ENCODE data around the gene PHYKPL.

DNA sequence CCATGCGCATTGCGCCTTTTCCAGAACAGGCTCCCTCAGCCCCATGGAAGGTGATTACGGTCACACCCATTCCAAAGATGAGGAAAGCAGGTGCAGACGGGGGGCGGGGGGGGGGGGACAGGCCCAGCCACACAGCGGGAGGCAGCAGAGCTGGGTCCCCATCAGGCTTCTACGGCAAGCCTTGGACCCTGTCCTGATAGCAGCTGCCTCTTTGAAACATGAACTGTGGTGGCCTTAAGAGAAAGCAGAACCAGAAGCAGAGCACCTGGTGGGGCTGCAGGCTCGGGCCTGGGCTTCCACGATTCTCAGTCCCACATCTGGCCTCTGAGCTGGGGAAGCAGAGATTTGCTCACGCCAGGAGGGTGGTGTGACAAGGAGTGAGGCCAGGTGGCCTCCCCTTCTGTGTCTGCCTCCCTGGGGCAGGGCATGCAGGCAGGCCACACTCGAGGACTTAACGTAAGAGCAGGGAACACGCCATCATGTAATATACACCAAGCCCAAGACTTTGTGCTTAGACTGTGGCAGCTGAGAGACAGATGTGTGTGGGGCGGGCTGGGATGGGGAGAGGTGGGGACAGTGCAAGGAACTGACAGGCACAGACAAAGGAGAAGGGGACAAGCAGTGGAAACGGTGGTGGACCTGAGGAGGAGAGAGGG is 14.2 kb upstream of the PHYKPL start:
- no peak for TF ChIP-seq RAD21 (conservative IDR thresholded peaks at IDR 0.05)
- TF ChIP-seq, protein P1, sequence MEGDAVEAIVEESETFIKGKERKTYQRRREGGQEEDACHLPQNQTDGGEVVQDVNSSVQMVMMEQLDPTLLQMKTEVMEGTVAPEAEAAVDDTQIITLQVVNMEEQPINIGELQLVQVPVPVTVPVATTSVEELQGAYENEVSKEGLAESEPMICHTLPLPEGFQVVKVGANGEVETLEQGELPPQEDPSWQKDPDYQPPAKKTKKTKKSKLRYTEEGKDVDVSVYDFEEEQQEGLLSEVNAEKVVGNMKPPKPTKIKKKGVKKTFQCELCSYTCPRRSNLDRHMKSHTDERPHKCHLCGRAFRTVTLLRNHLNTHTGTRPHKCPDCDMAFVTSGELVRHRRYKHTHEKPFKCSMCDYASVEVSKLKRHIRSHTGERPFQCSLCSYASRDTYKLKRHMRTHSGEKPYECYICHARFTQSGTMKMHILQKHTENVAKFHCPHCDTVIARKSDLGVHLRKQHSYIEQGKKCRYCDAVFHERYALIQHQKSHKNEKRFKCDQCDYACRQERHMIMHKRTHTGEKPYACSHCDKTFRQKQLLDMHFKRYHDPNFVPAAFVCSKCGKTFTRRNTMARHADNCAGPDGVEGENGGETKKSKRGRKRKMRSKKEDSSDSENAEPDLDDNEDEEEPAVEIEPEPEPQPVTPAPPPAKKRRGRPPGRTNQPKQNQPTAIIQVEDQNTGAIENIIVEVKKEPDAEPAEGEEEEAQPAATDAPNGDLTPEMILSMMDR (IDR thresholded peaks at IDR 0.05; ENCODE audit: poor library complexity, severe bottlenecking): no peak
- TF ChIP-seq SMC3 (conservative IDR thresholded peaks at IDR 0.05; ENCODE audit: poor library complexity): no peak
- TF ChIP-seq, protein P2, sequence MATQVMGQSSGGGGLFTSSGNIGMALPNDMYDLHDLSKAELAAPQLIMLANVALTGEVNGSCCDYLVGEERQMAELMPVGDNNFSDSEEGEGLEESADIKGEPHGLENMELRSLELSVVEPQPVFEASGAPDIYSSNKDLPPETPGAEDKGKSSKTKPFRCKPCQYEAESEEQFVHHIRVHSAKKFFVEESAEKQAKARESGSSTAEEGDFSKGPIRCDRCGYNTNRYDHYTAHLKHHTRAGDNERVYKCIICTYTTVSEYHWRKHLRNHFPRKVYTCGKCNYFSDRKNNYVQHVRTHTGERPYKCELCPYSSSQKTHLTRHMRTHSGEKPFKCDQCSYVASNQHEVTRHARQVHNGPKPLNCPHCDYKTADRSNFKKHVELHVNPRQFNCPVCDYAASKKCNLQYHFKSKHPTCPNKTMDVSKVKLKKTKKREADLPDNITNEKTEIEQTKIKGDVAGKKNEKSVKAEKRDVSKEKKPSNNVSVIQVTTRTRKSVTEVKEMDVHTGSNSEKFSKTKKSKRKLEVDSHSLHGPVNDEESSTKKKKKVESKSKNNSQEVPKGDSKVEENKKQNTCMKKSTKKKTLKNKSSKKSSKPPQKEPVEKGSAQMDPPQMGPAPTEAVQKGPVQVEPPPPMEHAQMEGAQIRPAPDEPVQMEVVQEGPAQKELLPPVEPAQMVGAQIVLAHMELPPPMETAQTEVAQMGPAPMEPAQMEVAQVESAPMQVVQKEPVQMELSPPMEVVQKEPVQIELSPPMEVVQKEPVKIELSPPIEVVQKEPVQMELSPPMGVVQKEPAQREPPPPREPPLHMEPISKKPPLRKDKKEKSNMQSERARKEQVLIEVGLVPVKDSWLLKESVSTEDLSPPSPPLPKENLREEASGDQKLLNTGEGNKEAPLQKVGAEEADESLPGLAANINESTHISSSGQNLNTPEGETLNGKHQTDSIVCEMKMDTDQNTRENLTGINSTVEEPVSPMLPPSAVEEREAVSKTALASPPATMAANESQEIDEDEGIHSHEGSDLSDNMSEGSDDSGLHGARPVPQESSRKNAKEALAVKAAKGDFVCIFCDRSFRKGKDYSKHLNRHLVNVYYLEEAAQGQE (IDR thresholded peaks at IDR 0.05; ENCODE audit: borderline replicate concordance): no peak
- no peak for TF ChIP-seq MXI1 (conservative IDR thresholded peaks at IDR 0.05; ENCODE audit: poor library complexity, severe bottlenecking)
- no peak for TF ChIP-seq POLR2AphosphoS5 (IDR thresholded peaks at IDR 0.05)
- TF ChIP-seq EZH2 (IDR thresholded peaks at IDR 0.05; ENCODE audit: borderline replicate concordance, insufficient read depth, low read length, poor library complexity, severe bottlenecking): no peak
- TF ChIP-seq TAF1 (IDR thresholded peaks at IDR 0.05; ENCODE audit: low read depth): no peak

All from neural cell (in vitro differentiated cells).